Measurements from ENCODE around the gene LEP. TPM values are rescaled to one million over a fixed set of nuclear protein-coding genes. Genes with fewer than 3 reads are reported as not detected.

Gene LEP
- polyA plus RNA-seq, 1 of the 3 experiments (the other 2 are of a cell fraction), result not detected

- Histone ChIP-seq H3K9me2 (no peaks in the 10 kb centered on the region), H3K27ac (ENCODE audit: low read depth in 2 of 2, low read length in 1 of 2) (no peak overlapping the region), H3F3A (replicated peaks; ENCODE audit: insufficient read depth) (no peaks in the 10 kb centered on the region), H3K9me3 (no peaks in the 10 kb centered on the region), H3K4me3 (ENCODE audit: low read depth in 2 of 2, low read length in 1 of 2) (no peak overlapping the region), H3K36me3 (replicated peaks in 1 of 2; ENCODE audit: control insufficient read depth in 1 of 2, insufficient read depth in 2 of 2, low read length in 1 of 2) (no peaks in the 10 kb centered on the region), H3K79me2 (ENCODE audit: insufficient read depth) (no peaks in the 10 kb centered on the region), H3K27me3 (ENCODE audit: insufficient read depth) (no peaks in the 10 kb centered on the region), H3K4me2 (no peak overlapping the region), H4K20me1 (ENCODE audit: insufficient read depth) (no peaks in the 10 kb centered on the region), H3K4me1 (ENCODE audit: control insufficient read depth in 1 of 2, insufficient read depth in 2 of 2, low read depth in 1 of 2, low read length in 1 of 2) (peaks cover 0 to 3% of the 10 kb centered on the region in 2 experiments; a peak in 1 of 4 replicates), H3K9ac (no peak overlapping the region), H2AFZ (ENCODE audit: low read depth) (no peak overlapping the region)
- CTCF ChIA-PET, result interaction anchor here (0.5 to 17.6 kb wide), 172 partner anchors 10 to 862 kb away, joined by 3 to 444 read pairs (median 5); partner anchors contain the start of genes ARF5, GCC1, LRRC4 and ZNF800
- POLR2A ChIA-PET, result interaction anchor here (0.6 to 1.4 kb wide), 5 partner anchors 26 to 624 kb away, joined by 3 to 6 read pairs (median 3); partner anchors contain the start of gene GCC1
- WGBS (ENCODE audit: low lambda C conversion rate), result 38% methylated on average over 17 of the region's 28 CpGs
- peak; percentile 93 for DNase-seq
- TF ChIP-seq PBX3 (IDR thresholded peaks at IDR 0.05), result no peak
- TF ChIP-seq RAD21 (IDR thresholded peaks at IDR 0.05; ENCODE audit: low read length), result peak; percentile 100
- no peak for TF ChIP-seq TEAD4 (IDR thresholded peaks at IDR 0.05; ENCODE audit: borderline replicate concordance, insufficient read depth)
- no peak for TF ChIP-seq YY1 (IDR thresholded peaks at IDR 0.05; ENCODE audit: low read depth)
- no peak for TF ChIP-seq JUND (IDR thresholded peaks at IDR 0.05)
- TF ChIP-seq TAF1 (IDR thresholded peaks at IDR 0.05; ENCODE audit: borderline replicate concordance, low read depth, low read length), result no peak
- TF ChIP-seq FOXM1 (IDR thresholded peaks at IDR 0.05; ENCODE audit: low read depth), result no peak
- peak; percentile 61 for TF ChIP-seq TCF12 (IDR thresholded peaks at IDR 0.05)
- no peak for TF ChIP-seq NFIC (IDR thresholded peaks at IDR 0.05; ENCODE audit: borderline replicate concordance)
- TF ChIP-seq SMC3 (IDR thresholded peaks at IDR 0.05; ENCODE audit: low read depth, low read length), result peak; percentile 100
- TF ChIP-seq REST (IDR thresholded peaks at IDR 0.05; ENCODE audit: low read depth, low read length), result no peak
- TF ChIP-seq EP300 (IDR thresholded peaks at IDR 0.05; ENCODE audit: borderline replicate concordance in 1 of 2, low read depth in 1 of 2, low read length in 1 of 2), result no peak
- TF ChIP-seq FOXJ3 (CRISPR knock-in tag; IDR thresholded peaks at IDR 0.05), result no peak
- TF ChIP-seq USF1 (IDR thresholded peaks at IDR 0.05; ENCODE audit: borderline replicate concordance, low read depth), result no peak
- no peak for TF ChIP-seq MEF2A (IDR thresholded peaks at IDR 0.05; ENCODE audit: borderline replicate concordance, low read depth)
- no peak for TF ChIP-seq RXRA (IDR thresholded peaks at IDR 0.05; ENCODE audit: borderline replicate concordance, low read depth)
- TF ChIP-seq USF2 (IDR thresholded peaks at IDR 0.05; ENCODE audit: borderline replicate concordance, low read depth, low read length), result no peak
- no peak for TF ChIP-seq POLR2AphosphoS5 (IDR thresholded peaks at IDR 0.05; ENCODE audit: low read depth, low read length)
- no peak for TF ChIP-seq ELF1 (IDR thresholded peaks at IDR 0.05)
- TF ChIP-seq IRF3 (IDR thresholded peaks at IDR 0.05; ENCODE audit: low read depth, low read length), result no peak
- peak; percentile 61 for TF ChIP-seq CHD2 (IDR thresholded peaks at IDR 0.05; ENCODE audit: low read length, partially characterized antibody)
- TF ChIP-seq FOSL2 (IDR thresholded peaks at IDR 0.05; ENCODE audit: borderline replicate concordance, low read depth), result no peak
- no peak for TF ChIP-seq RFX5 (IDR thresholded peaks at IDR 0.05; ENCODE audit: low read length)
- peak; percentile 99 for TF ChIP-seq CTCF (IDR thresholded peaks at IDR 0.05)
These were observed 31.6 kb upstream of the LEP start for GRCh38 chr7:128209229-128210035.

Data from SK-N-SH (cell line).